Right ventricle myocardium inferior (tissue), 1 donor: ENCODE results near the gene ATP5ME. TPM values are rescaled to one million over a fixed set of nuclear protein-coding genes. Genes with fewer than 3 reads are reported as not detected.

ENCODE experiments used
- ATAC-seq: fragments of 200-7000 bp; cut with Tn5 transposase; one replicate; pipeline ENCODE4 v1.9.1; 2020; ENCODE audit warnings: mild to moderate bottlenecking, moderate library complexity
- DNase-seq: peaks from one replicate; pipeline ENCODE4 v3.0.0; 2021; ENCODE audit errors: missing footprints
- intact Hi-C: fragments of 100-400 bp; cut with DNase I; formaldehyde crosslinking; loops from one replicate; pipeline ENCODE4 v1.11.0; 2022
- total RNA-seq: library from RNA; stranded (reverse); fragmentation: NEBNext Ultra II Directional; extraction: Animal tissue kit (Norgen Biotek cat#: 25700); gene quantifications from one replicate; pipeline ENCODE4 v1.2.1, GENCODE V29; 2021
- donor health status: DM: no; HTN: yes; CAD: no; lungs with severe emphysema.

ATP5ME gene
- total RNA-seq, 1 donor from 2014 or later = 1,162 TPM

- DNase-seq (peak; percentile 68), ATAC-seq (no peak)
- intact Hi-C loops = no loop called here
These were observed 12.0 kb downstream of the ATP5ME start for GRCh38 chr4:661881-662761.

DNA sequence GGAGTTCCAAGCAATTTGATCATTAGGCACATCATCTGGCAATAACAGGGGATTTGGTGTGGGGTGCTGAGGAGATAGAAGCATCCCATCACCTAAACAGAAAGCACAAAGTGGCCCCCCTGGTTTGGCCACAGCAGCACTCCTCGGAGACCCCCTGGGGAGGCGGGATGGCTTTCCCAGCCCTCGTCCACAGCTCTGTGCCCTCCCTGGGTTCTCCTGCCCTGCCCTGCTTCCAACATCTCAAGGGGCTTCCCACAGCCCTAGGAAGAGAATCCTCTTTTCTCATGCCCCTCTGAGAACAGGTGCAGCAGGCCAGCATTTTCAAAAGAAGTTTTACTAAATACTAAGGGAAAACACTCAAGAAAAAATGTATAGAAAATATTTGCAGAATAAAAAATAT, 12.8 kb downstream of the ATP5ME start:
- intact Hi-C loops = no loop called here
- DNase-seq = peak; percentile 14
- ATAC-seq = no peak

GRCh38 chr4:660401-660800, 13.7 kb downstream of the ATP5ME start:
- intact Hi-C loops = no loop called here
- peak; percentile 47 for DNase-seq
- ATAC-seq = no peak

DNA sequence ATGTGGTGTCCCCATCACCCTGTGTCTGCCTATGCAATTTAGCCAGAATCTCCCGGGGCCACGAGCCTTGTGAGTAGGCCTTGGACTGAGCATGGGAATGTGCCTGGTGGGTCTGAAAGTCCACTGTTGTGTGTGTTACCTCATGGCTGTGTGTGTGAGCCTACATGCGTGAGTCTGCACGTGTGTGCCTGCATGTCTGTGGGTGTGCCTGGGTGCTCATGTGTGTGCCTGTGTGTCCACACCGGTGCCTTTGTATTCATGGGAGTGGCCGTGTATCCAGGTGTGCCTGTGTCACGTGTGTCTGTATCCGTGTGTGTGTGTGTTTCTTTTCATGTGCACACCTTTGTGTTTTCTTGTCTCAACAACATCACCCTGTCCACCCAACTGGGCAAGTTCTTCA, 14.2 kb downstream of the ATP5ME start:
- ATAC-seq = no peak
- intact Hi-C loops = no loop called here
- peak; percentile 22 for DNase-seq

DNA sequence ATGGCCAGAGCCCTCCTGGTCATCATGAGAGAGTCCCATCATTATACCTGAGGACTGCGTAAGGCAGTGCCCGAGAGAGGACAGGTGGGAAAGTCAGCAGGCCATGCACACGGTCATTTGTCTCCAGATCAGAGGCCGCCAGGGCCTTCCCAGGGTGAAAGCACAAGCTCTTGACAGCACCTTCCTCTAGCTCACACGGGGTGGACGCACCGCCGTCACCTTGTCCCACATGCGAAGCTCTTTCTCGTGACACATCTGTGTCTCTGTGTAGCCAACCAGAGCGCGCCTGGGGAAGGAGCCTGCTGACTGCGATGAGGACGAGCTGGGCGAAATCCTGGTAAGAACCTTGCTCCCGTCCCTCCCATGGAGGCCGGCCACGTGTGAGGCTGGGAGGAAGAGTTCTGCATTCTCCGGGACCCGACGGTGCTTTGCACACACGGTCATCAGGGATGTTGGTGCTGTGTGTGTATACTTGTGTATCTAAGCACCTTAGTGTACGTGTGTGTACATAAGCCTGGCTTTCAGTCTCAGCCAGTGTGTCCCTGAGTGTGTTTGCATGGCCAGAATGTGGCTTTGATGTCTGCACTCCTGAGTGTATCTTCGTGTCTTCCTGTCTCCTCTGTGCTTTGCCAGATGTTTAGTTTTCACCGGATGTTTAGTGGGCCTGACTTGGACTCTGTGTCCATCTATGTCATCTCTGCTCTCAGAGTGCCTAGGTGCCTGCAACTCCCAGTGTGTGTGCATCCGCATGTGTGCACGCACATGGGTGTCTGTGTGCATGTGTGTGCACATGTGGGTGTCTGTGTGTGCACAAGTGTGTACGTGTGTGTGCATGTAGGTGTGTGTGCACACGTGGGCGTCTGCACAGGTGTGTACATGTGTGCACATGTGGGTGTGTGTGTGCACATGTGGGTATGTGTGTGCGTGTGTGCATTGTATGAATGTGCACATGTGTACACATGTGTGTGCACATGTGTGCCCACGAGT, 15.1 kb downstream of the ATP5ME start:
- intact Hi-C loops = no loop called here
- DNase-seq = peak; percentile 49
- ATAC-seq = no peak

DNA sequence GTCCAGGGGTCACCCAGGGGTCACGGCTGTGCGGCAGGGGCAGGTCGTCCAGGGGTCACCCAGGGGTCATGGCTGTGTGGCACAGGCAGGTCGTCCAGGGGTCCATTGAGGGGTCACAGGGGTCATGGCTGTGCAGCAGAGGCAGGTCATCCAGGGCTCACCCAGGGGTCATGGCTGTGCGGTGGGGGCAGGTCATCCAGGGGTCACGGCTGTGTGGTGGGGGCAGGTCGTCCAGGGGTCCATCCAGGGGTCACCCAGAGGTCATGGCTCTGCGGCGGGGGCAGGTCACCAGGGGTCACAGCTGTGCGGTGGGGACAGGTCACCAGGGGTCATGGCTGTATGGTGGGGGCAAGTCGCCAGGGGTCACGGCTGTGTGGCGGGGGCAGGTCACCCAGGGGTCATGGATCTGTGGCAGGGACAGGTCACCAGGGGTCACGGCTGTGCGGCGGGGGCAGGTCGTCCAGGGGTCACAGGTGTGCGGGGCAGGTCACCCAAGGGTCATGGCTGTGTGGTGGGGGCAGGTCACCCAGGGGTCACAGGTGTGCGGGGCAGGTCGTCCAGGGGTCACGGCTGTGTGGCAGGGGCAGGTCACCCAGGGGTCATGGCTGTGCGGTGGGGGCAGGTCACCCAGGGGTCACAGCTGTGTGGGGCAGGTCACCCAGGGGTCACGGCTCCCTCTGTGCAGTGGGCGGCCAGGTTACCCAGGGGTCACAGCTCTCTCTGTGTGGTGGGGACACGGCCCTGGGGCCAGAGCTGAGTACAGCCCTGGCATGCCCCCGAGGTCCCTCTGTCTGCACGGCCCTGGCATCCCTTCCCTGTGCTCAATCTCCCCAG, 16.0 kb downstream of the ATP5ME start:
- intact Hi-C loops = no loop called here
- ATAC-seq (peak; percentile 10), DNase-seq (peak; percentile 68)

DNA sequence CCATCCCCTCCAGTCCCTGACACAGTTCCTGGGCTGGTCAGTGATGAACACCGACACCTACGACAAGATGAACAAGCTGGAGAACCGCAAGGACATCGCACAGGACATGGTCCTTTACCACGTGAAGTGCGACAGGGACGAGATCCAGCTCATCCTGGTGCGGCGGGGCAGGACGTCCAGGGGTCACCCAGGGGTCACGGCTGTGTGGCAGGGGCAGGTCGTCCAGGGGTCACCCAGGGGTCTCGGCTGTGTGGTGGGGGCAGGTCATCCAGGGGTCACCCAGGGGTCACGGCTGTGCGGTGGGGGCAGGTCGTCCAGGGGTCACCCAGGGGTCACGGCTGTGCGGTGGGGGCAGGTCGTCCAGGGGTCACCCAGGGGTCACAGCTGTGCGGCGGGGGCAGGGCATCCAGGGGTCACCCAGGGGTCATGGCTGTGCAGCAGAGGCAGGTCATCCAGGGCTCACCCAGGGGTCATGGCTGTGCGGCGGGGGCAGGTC, 16.7 kb downstream of the ATP5ME start:
- ATAC-seq (no peak), DNase-seq (peak; percentile 45)
- intact Hi-C loops = no loop called here

DNA sequence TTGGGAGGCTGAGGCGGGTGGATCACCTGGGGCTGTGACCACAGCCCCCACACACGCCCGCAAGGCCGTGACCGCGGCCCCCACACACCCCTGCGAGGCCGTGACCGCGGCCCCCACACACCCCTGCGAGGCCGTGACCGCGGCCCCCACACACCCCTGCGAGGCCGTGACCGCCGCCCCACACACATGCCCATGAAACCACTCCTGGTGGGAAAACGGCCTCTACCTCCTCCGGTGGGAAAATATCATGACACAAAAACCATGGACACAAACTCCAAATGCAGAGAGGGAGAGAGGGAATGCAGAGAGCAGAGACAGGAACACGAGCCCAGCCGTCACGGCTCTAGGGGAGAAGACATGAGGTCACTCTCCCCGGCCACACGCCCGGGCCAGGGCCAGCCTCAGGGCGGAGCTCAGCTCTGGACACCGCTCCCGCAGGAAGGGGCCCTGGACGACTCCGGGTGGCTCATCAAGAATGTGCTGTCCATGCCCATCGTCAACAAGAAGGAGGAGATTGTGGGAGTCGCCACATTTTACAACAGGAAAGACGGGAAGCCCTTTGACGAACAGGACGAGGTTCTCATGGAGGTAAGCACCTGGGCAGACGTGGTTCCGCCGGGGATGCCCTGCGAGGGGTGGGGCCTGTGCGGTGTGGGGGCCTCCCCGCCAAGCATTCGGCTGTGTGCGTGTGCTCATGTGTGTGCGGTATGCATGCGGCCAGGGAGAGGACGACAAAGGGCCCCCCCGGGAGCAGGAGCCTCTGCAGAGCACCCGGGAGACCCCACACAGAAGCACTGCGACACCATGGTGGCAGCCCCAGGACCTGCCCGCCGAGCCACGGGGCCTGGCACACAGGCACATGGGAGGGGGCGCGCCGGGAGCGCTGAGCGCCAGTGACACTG, 17.4 kb downstream of the ATP5ME start:
- intact Hi-C loops = no loop called here
- DNase-seq = peak; percentile 53
- ATAC-seq = no peak

GRCh38 chr4:655464-656151, 18.5 kb downstream of the ATP5ME start:
- DNase-seq = peak; percentile 56
- intact Hi-C loops = no loop called here
- ATAC-seq = no peak

GRCh38 chr4:654871-655463, 19.1 kb downstream of the ATP5ME start:
- DNase-seq = peak; percentile 53
- intact Hi-C loops = no loop called here
- no peak for ATAC-seq

- ATAC-seq (no peak), DNase-seq (peak; percentile 33)
- intact Hi-C loops = no loop called here
These were observed 19.6 kb downstream of the ATP5ME start for GRCh38 chr4:654503-654845.

- intact Hi-C loops = no loop called here
- ATAC-seq = no peak
- peak; percentile 45 for DNase-seq
These were observed 20.1 kb downstream of the ATP5ME start for GRCh38 chr4:653831-654502.

- intact Hi-C loops = no loop called here
- ATAC-seq (no peak), DNase-seq (peak; percentile 71)
These were observed 20.8 kb downstream of the ATP5ME start for GRCh38 chr4:653080-653821.

DNA sequence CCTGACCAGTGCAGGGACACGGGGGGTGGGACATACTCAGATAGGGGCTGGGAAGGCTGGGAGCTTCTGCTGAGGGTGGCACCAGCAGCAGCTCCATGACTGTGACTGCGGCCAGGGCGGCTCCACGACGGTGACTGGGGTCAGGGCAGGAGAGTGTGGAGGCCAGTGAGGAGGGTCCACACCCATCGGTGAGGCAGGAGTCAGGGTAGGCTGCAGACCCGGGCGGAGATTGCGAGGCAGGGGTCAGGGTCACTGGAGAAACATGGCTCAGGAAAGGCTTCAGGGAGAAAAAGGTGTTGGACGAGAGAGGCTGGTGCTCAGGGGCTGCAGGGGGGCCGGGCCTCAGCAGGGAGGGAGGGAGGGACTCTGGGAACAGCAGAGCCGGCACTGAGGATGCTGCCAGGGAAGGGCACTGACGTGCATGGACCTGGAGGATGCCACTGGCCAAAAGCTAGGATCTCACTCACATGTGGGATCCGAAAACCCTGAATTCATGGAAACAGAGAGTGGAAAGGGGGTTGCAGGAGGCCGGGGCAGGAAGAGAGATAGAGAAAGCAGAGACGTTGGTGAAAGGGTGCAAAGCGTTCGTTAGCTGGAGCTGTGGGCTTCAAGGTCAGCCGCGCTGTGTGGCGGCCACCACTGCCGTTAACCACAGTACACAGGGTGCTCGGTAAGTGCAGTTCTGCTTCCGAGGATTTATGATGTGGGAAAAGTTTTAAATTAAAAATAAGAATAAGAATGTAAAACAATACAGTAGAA, 22.0 kb downstream of the ATP5ME start:
- ATAC-seq (no peak), DNase-seq (peak; percentile 40)
- intact Hi-C loops = no loop called here
